Stimulated activated memory B cell treated with anti-CD40 and anti-IgM and Interleukin-4, amounts not matched to agents 10 μg/mL and 1 μg/mL and 100 μg/mL, for 72 hours (primary cell): Measurements from ENCODE around the gene LRRC46.

ENCODE experiments used
- ATAC-seq: fragments of 150-1000 bp; cut with Tn5 transposase; 2 replicates; pipeline ENCODE4 v1.10.0; 2021
- H3K27ac Mint-ChIP-seq: one replicate; pipeline ENCODE4 v1.8.0; 2022; ENCODE audit warnings: mild to moderate bottlenecking, mixed read lengths
- H3K27me3 Mint-ChIP-seq: one replicate; pipeline ENCODE4 v1.8.0; 2022; ENCODE audit warnings: mixed read lengths
- H3K36me3 Mint-ChIP-seq: one replicate; pipeline ENCODE4 v1.8.0; 2022; ENCODE audit warnings: mixed read lengths
- H3K4me1 Mint-ChIP-seq: one replicate; pipeline ENCODE4 v1.8.0; 2022; ENCODE audit warnings: mixed read lengths
- H3K4me3 Mint-ChIP-seq: one replicate; pipeline ENCODE4 v1.8.0; 2022; ENCODE audit warnings: mild to moderate bottlenecking, moderate library complexity, mixed read lengths
- H3K9me3 Mint-ChIP-seq: one replicate; pipeline ENCODE4 v1.8.0; 2022; ENCODE audit warnings: mixed read lengths

The LRRC46 gene

DNA sequence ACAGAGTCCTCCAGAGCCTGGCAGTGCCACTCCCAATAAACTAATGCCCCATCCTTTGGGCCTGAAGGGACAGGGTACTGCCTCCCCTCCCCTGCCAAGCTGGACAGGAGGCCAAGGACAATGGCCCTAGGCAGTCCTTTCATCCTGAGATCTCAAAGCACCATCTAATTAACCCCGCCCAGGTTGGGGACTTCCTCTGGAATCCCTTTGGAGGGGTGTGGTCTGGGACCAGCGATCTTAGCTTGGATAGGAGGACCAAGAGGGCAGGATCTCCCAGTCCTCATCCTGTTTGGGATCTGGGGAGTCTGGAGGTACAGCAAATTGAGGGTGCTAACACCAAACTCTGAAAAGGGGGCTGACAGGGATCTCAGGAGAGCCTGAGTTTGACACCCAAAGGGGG, 37.6 kb downstream of the LRRC46 start:
- no peaks in the 10 kb centered on the region for H3K36me3 Mint-ChIP-seq
- peaks cover 21% of the 10 kb centered on the region for H3K4me1 Mint-ChIP-seq
- H3K27me3 Mint-ChIP-seq, result peaks cover 65% of the 10 kb centered on the region
- no peak for ATAC-seq
- H3K9me3 Mint-ChIP-seq, result no peaks in the 10 kb centered on the region
- H3K27ac Mint-ChIP-seq, result no peak overlapping the region
- H3K4me3 Mint-ChIP-seq, result no peak overlapping the region

DNA sequence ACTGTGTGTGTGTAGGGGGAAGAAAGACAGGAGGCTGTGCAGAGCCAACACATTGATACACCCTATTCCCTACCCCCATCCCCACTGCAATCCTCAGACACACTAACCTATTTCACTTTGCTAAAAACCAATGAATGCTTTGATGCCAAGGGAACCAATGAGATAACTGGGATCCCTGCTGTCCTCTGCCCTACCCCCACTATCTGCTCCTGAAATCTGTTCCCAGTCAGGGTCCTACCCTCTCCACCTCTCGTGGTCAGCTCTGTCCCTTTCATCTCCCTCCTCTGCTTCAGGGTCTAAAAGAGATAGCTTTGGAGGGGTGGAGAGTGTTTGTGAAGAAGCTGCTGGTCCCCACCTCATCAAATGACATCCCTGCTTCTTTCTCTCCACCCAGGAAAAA, 38.6 kb downstream of the LRRC46 start:
- peaks cover 75% of the 10 kb centered on the region for H3K27me3 Mint-ChIP-seq
- H3K36me3 Mint-ChIP-seq, result no peaks in the 10 kb centered on the region
- no peak overlapping the region for H3K27ac Mint-ChIP-seq
- H3K9me3 Mint-ChIP-seq, result no peaks in the 10 kb centered on the region
- no peak overlapping the region for H3K4me3 Mint-ChIP-seq
- ATAC-seq, result no peak
- peaks cover 23% of the 10 kb centered on the region for H3K4me1 Mint-ChIP-seq

DNA sequence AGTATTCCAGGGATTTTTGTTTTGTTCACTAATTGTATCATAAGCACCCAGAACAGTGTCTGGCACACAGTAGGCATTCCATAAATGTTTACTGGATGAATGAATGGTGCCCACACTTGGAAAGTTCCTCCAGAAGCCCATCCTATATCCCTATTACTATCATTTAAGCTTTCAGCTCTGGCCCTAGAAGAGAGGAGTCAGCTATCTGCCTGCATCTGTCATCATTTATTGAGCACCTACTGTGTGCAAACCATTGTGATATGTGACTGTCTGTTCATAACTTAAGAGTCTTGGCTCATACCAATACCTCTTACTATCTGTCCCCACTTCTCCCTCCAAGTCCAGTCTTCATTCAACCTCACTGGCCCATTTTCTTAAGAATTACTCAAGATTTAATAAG, 39.6 kb downstream of the LRRC46 start:
- Mint-ChIP-seq H3K27me3 (peaks cover 80% of the 10 kb centered on the region), H3K9me3 (no peaks in the 10 kb centered on the region), H3K36me3 (no peaks in the 10 kb centered on the region), H3K27ac (no peak overlapping the region), H3K4me3 (no peak overlapping the region), H3K4me1 (peaks cover 23% of the 10 kb centered on the region)
- no peak for ATAC-seq

DNA sequence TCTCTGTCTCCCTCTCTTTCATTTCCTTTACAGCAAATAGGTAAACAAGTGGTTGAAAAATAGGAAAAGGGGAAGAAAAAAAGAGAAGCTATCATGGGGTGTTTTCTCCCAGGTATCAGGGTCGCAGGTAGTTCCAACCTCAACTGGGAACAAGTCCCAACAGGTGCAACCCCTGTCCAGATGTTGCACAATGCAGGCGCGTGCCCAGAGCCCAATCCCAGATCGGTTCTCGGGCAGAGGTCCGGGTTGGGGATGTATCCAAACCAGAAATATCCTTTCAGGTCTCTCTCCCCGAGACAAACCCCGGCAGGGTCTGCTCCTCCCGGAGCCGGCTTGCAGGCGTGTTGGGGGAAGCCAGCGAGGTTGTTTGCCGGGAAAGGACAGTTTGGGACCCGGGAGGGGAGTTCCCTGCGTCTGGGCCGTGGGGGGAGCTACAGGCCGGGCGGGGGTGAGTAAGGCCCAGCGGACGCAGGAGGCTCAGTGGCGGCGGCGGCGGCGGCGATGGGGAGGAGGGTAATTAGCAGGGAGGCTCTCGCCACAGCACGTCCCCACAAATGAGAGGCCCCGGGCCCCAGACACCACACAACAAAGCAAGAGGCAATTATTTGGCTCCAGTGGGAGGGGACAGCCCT, 40.7 kb downstream of the LRRC46 start:
- ATAC-seq, result no peak
- H3K36me3 Mint-ChIP-seq, result no peaks in the 10 kb centered on the region

DNA sequence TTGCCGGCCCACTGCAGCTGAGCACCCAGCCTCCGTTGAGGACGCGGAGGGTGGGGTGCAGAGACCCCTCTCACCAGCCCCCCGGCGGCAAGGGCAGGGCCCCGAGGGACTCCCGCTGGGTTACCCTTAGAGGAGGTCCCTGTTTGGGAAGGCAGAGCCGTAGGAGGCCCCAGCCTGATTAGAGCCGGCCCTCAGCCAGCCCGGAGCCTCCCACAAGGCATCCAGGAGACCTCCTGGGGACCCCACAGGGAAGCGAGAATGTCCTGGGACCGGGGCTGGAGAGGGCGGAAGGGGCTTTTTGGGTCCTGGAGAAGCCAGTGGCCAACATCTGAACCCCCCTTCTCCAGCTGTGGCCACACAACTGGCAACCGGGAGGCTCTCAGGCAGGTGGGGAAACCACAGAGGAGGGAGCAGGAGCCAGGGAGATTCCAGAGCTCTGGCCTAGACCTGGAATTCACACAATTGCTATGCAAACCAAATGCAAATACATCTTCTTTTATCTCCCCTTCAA, 41.2 kb downstream of the LRRC46 start:
- ATAC-seq, result no peak
- Mint-ChIP-seq H3K27ac (no peak overlapping the region), H3K4me3 (no peak overlapping the region), H3K4me1 (peaks cover 23% of the 10 kb centered on the region), H3K27me3 (peaks cover 79% of the 10 kb centered on the region), H3K36me3 (no peaks in the 10 kb centered on the region), H3K9me3 (no peaks in the 10 kb centered on the region)

More for the DNA sequence above, 40.7 kb downstream of the LRRC46 start:
- Mint-ChIP-seq H3K27me3 (peaks cover 73% of the 10 kb centered on the region), H3K27ac (no peak overlapping the region), H3K9me3 (no peaks in the 10 kb centered on the region), H3K4me3 (peak overlapping the region; percentile 27), H3K4me1 (peaks cover 23% of the 10 kb centered on the region)

DNA sequence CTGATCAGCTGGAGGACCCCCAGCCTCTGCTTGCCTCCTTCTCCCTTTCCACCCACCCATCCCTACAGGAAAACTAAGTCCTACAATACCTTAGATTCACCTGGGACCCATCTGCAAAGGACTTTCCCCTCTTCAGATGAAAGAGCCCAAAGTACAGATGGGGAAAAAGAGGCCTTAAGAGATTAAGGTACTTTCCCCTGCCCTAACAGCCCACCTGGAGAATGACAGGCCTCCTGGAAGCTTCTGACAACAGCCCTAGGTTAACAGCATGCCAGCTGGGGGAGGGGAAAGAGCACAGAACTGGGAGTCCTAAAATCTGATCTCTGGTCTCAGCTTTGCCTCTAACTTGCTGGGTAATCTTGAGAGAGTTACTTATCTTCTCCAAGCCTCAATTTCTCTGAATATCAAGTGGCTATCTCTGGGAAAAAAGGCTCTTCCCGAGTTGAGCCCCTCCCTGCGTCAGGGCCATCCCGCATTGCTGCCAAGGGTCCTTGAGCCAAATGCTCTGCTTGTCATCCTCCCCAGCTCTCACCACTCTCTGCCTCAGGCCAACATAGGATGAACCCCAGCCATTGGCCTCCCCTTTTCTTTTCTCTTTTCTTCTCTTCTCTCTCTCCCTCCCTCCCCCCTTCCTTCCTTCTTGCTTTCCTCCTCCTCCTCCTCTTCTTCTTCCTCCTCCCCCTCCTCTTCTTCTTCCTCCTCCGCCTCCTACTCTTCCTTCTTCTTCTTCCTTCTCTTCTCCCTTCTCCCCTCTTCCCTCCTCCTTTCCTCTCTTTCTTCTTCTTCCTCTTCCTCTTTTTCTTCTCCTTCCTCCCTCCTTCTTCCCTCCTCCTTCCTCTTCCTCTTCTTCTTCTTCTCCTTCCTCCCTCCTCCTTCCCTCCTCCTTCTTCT, 42.0 kb downstream of the LRRC46 start:
- H3K27ac Mint-ChIP-seq, result no peak overlapping the region
- H3K9me3 Mint-ChIP-seq, result no peaks in the 10 kb centered on the region
- ATAC-seq, result no peak
- H3K27me3 Mint-ChIP-seq, result peaks cover 81% of the 10 kb centered on the region
- peaks cover 23% of the 10 kb centered on the region for H3K4me1 Mint-ChIP-seq
- H3K36me3 Mint-ChIP-seq, result no peaks in the 10 kb centered on the region
- no peak overlapping the region for H3K4me3 Mint-ChIP-seq

DNA sequence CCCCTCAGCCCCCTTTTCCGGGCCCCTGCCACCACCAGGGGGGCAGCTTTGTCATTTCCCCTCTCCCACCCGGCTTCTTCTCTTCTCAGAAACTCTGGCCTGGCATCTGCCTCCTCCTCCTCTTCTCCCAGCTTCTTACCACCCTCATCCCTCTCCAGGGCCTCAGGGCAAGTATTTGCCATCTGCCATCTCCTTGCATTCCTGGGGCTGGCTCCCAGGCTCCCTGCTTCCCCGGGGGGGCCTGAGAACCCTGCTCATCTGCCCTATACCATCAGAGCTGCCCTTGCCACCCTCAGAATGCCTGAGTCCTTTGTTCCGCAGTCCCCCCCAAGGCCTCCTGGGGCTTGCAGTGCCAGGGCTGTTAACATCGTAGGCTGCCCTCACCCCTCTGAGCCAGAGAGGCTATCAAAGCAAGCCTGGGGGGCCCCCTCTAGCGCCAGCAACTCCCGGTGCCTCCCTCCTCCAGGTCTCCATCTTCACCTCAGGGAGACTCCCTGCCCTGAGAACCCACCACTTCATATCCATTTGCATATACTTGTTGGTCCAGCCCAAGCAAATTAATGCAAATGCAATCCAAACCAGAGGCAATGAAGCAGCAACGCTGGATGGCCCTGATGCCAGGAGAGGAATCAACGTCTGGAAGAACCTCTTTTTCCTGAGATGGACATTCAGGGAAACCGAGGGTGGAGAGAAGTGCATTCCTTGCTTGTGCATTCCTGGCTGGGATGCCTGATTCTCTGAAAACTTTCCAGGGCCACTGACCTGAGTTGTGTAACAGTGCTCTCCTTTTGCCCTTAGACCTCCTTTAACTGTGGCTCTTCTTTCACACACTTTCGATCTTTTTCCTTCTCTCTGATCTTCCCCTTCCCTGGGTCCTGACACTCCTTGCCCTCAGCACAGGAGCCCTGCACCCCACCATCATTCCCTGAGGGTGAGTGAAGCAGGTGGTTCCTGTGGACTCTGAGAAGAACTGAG, 43.8 kb downstream of the LRRC46 start:
- H3K36me3 Mint-ChIP-seq, result no peaks in the 10 kb centered on the region
- peaks cover 88% of the 10 kb centered on the region for H3K27me3 Mint-ChIP-seq
- no peak overlapping the region for H3K4me3 Mint-ChIP-seq
- H3K4me1 Mint-ChIP-seq, result peaks cover 23% of the 10 kb centered on the region
- ATAC-seq, result no peak
- no peaks in the 10 kb centered on the region for H3K9me3 Mint-ChIP-seq
- no peak overlapping the region for H3K27ac Mint-ChIP-seq

DNA sequence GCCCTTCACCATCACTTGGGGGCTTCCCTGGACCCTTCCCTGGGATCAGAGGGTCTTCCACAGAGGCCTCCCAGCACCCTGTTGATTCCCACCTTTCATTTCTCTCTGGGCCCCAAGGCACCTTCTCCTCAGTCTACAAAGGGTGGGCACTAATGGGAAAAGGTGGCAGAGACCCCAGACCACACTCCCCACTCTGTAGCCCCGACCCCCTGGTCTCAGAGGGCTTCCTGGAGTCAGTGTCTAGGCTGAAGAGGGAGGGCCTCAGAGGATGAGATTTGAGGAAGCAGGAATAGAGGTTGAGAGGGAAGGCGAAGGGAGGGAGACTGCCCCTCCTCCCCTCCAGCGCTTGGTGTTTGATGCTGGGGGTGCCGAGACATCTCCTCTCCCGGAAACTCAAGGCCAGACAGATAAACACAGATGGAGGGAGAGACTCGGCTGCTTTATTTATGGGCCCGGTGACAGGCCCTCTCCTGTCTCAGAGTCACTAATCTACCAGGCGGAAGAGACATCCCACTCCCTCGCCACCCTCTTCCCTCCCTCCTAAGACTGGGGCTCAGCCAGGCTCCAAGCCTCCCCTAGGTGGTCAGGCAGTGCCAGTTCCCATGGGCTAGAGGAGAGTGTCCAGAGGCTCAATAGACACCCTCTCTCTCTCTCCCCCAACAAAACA, 46.0 kb downstream of the LRRC46 start:
- Mint-ChIP-seq H3K27ac (no peak overlapping the region), H3K27me3 (peaks cover 71% of the 10 kb centered on the region), H3K4me3 (no peak overlapping the region), H3K4me1 (peaks cover 11% of the 10 kb centered on the region), H3K36me3 (no peaks in the 10 kb centered on the region), H3K9me3 (no peaks in the 10 kb centered on the region)
- ATAC-seq, result no peak

DNA sequence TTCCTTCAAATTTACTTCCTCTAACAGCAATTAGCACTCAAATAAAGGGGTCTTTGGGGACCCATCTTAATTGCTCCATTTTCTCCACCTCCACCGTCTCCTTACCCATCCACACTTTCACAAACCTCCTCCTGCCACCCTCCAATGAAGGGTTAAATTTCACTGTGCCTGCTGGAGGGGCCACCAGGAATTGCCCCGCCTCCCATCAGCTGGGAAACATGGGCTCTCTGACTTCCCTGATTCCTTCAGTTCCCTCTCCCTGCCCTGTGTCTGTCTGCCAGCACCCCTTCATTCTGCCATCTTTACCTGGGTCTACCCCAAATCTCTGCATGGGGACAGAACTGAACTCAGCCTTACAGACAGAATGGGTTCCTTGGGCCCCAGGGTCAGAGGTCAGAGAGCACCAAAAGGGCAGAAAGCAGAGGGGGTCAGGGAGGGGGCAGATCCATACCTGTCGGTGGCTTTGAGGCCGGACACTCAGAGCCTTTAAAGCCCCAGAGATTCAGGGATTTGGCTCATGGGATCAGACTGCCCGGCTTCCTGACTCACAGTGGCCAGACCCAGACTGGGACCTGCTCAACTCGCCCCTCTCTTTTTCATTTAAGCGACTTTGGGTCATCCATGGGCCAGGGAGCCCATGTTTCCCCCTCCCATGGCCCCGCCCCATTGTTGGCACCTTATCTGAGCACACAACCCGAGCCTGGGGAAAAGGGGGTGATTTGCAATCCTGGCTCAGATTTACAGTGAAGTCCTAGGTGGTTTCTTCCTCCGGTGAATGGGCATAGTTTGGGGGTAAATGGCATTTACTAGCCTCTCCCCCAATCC, 46.9 kb downstream of the LRRC46 start:
- no peak overlapping the region for H3K27ac Mint-ChIP-seq
- ATAC-seq, result no peak
- no peaks in the 10 kb centered on the region for H3K9me3 Mint-ChIP-seq
- no peaks in the 10 kb centered on the region for H3K36me3 Mint-ChIP-seq
- H3K27me3 Mint-ChIP-seq, result peaks cover 71% of the 10 kb centered on the region
- H3K4me1 Mint-ChIP-seq, result peaks cover 9% of the 10 kb centered on the region
- H3K4me3 Mint-ChIP-seq, result no peak overlapping the region

DNA sequence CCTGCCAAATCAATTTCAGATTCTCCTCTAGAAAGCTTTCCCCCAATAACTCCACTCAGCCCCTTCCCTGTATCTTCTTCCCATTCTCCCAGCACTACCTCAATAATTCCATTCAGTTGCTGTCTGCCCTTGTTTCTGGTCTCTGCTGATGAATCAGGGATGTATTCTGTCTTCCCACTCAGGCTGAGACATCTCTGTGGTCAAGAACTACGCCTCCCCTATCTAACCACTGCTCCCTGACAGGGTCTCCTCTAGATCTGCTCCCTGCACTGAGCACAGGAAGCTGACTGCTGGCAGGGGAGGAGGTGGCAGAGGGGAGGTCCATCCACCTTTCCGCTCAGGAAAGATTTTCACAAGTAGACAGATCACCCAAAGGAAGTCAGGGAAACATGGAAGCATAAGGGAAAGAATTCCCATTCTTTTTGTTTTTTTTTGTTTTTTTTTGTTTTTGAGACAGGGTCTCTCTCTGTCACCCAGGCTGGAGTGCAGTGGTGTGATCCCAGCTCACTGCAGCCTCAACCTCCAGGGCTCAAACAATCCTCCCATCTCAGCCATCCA, 47.6 kb downstream of the LRRC46 start:
- Mint-ChIP-seq H3K4me1 (peaks cover 2% of the 10 kb centered on the region), H3K9me3 (no peaks in the 10 kb centered on the region), H3K36me3 (no peaks in the 10 kb centered on the region), H3K4me3 (no peak overlapping the region), H3K27ac (no peak overlapping the region), H3K27me3 (peaks cover 71% of the 10 kb centered on the region)
- ATAC-seq, result no peak

DNA sequence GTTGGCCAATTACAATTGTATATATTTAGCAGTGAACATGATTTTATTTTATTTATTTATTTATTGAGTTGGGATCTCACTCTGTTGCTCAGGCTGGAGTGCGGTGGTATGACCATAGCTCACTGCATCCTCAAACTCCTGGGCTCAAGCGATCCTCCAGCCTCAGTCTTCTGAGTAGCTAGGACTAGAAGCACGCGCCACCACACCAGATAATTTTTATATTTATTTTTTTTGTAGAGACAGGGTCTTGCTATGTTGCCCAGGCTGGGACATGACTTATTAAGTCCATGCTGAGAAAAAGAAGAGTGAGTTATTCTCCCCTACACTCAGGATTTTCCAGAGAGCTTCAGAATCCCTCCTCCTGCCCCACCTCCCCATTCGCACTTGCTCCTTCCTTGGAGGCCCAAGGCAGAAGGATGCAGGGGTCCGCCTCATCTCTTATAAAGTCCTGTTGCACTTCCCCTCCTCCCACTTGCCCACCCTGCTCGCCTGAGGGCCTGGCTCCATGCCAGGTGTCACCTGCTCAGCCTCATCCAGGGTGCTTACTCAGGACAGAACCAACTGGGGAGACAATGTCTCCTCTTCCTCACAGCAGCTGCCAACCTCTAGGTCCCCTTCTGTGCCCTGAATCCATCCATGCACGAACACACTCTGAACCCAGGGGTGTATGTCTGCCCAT, 48.4 kb downstream of the LRRC46 start:
- Mint-ChIP-seq H3K4me3 (no peak overlapping the region), H3K27ac (no peak overlapping the region), H3K27me3 (peaks cover 67% of the 10 kb centered on the region), H3K36me3 (no peaks in the 10 kb centered on the region), H3K9me3 (no peaks in the 10 kb centered on the region), H3K4me1 (no peaks in the 10 kb centered on the region)
- ATAC-seq, result no peak

DNA sequence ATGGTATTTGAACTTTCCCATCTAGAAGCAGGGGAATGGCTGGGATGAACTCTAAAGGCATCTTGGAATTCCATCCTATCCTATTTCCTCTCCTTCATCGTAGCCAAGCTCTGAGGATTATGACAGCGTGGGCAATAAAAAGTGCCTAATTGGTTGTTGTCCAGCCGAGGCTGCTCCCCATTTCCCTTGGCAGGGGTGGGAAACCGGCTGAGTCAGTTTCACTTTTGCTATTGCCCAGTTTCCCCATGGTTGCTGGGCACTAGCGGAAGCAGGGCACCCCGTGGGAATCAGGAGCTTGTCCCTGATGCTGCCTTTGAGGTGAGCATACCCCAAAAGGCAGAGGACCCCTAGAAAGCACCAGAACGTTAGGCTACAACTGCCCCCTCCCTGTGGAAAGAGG, 50.8 kb downstream of the LRRC46 start:
- H3K27me3 Mint-ChIP-seq, result peaks cover 53% of the 10 kb centered on the region
- no peaks in the 10 kb centered on the region for H3K9me3 Mint-ChIP-seq
- H3K27ac Mint-ChIP-seq, result no peak overlapping the region
- H3K36me3 Mint-ChIP-seq, result no peaks in the 10 kb centered on the region
- H3K4me1 Mint-ChIP-seq, result no peaks in the 10 kb centered on the region
- ATAC-seq, result no peak
- no peak overlapping the region for H3K4me3 Mint-ChIP-seq
